IPS DF 19.7 (cell line): Measurements from ENCODE around the gene DDX19B.
A peak's percentile ranks its signal among the peaks of the same experiment; 100 is the strongest.
"Not testable (repeated sequence)": the region's sequence is repeated elsewhere in the genome, so short reads cannot be mapped to it uniquely, and the experiment has no call there.

ENCODE experiments used
- DNase-seq: peaks from one replicate; pipeline ENCODE4 v3.0.0-alpha.2; 2013; ENCODE audit warnings: low read depth, low spot score

DDX19B gene

DNA sequence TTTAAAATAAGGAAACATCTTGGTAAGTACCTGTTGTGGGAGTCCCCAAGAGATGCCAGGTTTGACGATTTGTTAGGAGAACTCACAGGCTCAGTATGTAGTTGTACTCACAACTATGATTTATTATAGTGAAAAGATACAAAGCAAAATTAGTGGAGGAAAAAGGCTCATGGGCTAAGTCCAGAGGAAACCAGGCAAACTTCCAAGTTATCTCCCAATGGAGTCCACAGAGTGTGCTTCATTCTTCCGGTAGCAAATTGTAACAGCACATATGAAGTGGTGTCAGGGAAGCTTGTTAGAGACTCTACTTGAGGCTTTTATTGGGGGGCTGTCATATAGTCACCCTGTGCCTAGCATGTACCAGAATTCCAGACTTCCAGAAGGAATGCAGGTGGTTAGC lies 50.0 kb downstream of the DDX19B start:
- no peak for DNase-seq

DNA sequence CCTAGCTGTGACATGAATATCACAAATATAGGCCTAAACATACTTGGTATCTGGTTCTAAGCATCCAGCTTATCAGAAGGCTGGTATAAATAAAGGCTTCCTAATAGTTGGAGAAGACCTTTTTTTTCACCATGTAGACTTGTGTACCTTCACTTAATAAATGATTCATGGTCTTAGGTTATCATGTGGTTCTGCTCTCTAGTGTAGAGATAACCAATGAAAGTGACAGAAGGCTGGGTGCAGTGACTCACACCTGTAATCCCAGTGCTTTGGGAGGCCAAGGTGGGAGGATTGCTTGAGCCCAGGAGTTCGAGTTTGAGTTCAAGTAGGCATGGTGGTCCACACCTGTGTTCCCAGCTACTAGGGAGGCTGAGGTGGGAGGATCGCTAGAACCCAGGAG lies 50.8 kb downstream of the DDX19B start:
- DNase-seq = no peak

DNA sequence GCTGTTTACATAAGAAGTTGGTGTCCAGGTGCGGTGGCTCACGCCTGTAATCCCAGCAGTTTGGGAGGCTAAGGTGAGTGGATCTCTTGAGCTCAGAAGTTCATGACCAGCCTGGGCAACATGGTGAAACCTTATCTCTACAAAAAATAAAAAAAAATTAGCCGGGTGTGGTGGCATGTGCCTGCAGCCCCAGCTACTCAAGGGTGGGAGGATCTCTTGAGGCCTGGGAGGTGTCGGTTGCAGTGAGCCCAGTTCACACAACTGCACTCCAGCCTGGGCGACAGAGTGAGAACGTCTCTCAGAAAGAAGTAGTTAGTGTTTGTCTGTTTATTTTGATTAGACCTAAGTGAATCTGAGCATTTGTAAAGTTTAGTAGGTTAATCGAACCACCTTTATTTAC lies 60.6 kb downstream of the DDX19B start:
- no peak for DNase-seq

DNA sequence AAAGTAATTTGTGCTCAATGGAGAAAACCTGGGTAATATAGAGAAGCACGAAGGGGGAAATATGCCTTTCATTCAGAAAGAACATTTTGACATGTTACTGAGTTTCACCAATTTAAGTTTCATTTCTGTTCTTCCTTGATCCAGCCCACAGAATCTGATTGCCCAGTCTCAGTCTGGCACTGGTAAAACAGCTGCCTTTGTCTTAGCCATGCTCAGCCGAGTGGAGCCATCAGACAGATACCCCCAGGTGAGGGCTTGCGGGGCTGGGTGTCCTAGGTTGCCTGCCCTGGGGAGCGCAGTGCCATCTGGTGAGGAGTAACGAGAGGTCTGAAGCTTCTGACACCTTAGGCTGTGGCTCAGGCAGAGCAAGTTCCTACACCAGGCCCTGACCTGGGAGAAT lies 65.4 kb downstream of the DDX19B start:
- no peak for DNase-seq

DNA sequence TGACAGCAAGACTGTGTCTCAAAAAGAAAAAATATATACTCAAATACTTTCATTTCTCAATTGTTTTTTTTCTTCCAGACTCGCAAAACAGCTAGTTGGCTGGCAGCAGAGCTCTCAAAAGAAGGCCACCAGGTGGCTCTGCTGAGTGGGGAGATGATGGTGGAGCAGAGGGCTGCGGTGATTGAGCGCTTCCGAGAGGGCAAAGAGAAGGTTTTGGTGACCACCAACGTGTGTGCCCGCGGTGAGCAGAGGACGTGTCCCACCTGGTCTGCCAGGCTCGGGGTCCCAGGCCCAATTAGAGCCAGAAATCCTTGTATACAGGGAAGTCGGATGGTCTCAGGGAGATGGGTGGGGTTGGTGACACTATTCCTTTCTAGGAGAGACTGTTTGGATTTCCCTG lies 71.2 kb downstream of the DDX19B start:
- not testable (repeated sequence) for DNase-seq

DNA sequence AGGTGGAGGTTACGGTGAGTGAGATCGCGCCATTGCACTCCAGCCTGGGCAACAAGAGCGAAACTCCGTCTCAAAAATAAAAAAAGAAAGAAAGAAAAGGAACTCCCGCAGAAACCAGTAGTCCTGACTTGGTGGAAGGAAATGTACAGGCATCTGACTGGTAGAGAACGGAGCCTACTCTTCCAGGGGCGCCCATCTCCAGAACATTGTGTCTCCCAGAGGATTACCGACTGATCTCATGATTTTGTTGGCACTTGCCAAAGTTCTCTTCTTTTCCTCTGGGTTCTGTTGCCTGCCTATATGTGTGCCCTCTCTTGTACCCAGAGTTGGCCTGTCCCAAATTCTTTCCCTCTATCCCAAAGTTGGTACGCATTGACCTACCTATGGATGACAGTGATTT lies 71.9 kb downstream of the DDX19B start:
- DNase-seq = no peak

DNA sequence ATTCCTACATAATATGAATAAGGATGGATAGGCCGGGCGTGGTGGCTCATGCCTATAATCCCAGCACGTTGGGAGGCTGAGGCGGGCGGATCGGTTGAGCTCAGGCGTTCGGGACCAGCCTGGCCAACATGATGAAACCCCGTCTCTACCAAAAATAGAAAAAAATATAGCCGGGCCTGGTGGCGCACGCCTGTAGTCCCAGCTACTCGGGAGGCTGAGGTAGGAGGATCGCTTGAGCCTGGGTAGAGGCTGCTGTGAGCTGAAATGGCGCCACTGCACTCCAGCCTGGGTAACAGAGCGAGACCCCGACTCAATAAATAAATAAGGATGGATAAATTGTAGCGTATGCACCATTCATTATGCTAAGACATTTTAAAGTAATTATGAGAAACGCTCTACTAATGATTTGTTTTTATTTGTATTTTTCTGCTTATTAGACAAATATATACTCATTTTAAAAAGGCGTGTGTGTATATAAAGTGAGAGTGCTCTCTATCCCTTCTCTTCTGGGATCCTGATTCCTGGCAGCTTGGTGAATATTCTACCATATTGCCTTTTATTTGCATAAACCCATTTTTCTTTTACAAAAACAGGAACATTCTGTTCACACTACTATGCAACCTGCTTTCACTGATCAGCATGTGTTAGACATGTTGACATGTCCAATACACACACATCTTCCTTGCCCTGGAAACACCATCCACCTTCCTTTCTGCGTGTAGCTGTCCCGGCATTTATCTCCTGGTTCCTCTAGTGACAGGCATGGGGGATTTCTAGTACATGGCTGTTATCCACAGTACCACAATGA lies 74.1 kb downstream of the DDX19B start:
- no peak for DNase-seq

DNA sequence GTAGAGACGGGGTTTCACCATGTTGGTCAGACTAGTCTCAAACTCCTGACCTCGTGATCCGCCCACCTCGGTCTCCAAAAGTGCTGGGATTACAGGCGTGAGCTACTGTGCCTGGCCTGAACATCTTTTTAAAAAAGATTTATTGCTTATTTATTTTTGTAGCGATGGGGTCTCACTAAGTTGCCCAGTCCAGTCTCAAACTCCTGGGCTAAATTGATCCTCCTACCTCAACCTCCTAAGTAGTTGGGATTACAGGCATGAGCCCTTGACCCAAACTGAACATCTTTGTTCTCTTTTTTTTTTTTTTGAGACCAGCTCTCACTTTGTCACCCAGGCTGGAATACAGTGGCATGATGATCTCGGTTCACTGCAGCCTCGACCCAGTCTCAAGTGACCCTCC lies 75.2 kb downstream of the DDX19B start:
- no peak for DNase-seq

DNA sequence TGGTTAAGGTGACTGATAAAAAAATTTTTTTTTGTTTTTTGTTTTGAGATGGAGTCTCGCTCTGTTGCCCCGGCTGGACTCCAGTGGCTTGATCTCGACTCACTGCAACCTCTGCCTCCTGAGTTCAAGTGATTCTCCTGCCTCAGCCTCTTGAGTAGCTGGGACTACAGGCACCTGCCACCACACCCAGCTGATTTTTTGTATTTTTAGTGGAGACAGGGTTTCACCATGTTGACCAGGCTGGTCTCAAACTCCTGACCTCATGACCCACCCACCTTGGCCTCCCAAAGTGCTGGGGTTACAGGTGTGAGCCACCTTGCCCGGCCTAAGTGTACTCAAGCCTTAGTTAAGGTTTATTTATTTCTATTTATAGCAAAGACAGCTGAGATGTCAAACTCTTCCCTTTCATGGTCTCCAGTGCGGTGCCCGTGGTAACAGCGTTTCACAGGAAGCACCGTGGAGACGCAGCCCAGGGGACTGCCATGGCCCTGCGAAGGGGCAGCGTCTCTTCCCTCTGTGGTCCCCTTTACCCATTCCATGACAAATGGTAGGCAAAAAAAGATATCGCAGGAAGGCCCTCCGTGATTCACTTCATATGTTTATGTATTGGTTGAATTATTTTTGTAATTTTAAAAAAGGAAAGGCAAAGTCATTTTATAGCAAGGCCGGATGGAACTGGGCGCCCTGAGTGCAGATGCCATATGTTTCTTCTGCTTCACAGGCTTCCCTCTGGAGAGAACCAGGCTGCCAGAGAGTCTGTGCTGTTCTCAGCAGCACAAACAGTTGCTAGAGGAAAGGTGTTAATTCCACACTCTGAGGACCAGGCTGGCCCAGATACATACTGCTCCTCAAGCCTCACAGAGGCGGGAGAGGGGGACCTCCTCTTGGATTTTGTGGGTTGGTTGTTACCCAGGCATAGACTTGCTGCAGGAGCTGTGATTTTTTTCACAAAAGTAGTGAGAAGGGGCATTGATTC lies 76.9 kb downstream of the DDX19B start:
- no peak for DNase-seq

DNA sequence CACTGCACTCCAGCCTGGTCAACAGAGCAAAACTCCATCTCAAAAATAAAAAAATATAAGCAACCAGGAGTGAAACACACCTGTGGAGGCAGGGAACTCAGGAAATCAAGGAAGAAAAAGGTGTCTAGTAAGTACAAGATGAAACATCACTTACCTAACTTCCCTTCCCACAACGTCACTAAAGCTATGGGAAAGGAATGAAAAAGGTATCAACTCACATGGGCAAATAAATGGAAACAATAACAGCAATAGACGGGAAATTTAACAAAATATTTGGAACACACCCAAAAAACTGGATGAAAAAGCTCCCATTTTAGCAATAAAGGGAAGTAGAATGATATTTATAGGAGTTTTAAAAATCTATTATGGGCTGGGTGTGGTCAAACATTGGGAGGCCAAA lies 78.8 kb downstream of the DDX19B start:
- no peak for DNase-seq

DNA sequence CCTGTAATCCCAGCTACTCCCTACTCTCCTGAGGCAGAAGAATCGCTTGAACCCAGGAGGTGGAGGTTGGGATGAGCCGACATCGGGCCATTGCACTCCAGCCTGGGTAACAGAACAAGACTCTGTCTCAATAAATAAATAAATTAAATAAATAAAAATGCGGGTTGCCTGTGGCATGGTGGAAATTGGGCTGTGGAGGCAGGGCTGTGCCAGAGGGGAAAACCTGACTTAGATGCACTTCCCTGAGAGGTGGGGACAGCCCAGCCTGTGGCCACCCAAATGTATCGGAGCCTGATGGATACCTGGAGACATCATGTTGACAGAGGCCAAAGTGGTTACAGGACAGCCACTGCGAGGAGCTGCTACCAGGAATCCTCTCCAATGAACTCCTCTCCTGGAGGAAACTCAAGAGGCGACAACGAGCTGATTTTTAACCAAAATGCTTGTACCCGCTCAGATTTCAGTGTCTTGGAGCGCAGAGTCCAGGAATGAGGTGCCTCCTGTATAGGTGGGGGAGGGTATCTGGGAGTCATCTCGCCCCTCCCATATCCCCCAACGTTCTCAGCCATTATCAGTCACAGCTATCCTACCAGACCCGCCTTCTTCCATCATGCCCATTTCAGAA lies 80.0 kb downstream of the DDX19B start:
- no peak for DNase-seq

DNA sequence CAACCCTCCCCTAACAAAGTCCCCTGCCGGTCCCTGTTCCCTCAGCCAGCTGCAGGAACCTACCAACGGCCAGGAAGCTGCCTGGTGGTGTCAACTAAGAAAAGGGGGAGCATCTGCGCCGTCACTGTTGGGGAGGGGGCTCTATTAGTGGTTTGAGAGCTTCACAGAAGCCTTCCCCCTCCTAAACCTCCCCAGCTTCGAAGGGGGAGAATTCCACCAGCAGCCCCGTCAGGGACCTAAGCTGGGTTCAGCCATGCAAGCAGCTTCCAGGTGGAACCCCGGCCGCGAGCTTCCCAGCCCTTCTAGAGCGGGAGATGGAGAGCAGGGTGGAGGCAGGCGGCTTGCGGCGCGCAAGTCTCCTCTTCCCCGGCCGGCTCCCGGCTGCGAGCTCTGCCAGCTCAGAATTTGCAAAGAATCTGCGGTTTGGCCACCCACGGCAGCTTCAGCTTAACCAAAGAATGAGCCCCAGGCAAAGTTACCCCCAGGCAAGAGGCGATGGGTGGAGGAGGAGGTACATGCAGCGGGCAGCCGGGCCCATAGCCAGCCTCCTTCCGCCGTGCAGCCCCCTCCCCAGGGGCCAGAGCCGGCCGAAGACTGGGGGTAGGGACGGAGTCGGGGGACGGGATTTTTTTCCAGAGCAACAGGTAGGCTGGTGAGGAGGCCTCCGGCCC lies 81.4 kb downstream of the DDX19B start:
- no peak for DNase-seq

DNA sequence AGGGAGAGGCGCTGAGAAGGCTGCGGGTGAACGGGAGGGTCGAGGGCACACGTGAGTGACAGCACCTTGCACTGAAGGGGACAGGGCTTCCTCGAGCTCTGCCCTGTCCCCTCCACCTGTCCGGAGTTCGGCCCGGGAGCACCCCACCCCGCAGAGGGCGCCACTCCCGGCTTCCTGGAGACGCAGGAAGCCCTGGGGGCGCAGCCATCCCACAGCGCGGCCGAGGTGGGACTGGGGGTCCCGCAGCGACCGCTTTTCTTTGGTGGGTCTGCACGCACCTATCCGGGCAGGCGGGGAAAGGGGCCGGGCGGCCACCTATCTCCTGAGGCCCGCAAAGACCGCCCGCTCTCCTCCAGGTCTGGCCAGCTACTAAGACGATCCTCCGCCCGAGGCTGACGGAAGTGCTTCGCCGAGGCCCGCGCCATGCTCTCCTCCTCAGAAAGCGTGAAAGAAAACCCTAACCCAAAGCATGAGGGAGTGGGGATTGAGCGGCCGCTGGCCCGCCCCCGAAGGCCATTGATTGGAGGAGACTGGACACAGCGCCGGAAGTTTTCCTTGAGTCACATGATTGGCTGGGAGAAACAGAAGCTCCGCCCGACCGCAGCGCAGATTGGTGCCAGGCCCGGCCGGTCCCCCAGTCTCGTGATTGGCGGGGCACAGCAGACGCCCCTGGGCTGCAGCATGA lies 82.1 kb downstream of the DDX19B start:
- peak; percentile 94 for DNase-seq

DNA sequence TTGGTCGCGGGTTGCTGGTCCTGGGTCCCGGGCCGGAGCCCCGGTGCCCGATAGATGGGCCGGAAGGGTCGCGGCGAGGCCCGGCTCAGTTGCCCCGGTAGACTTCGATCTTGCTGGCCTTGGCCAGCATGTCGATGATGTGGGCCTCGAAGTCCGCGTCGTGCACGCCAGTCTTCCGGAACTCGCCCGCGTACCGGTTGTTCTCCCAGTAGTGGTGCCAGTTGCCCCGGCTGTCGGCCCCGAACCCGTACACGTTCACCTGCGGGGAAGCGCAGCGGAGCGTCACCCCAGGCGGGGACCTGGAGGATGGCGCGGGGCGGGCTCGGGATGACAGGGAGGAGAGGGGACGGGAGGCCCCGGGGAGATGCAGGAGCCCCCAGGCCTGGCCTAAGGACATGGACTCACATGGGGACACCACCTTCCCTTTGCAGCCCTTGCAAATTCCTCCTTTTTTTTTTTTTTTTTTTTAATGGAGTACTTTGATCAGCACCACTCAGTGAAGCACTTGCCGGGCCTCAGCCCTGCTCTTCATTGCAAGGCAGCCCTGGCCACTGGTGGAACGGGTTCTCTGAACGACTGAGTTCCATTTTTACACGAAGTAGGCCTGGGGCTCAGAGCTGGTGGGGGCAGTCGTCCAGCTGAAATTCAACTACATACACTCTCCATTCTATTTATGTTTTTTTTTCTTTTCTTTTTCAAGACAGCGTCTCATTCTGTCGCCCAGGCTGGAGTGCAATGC lies 82.8 kb downstream of the DDX19B start:
- no peak for DNase-seq

DNA sequence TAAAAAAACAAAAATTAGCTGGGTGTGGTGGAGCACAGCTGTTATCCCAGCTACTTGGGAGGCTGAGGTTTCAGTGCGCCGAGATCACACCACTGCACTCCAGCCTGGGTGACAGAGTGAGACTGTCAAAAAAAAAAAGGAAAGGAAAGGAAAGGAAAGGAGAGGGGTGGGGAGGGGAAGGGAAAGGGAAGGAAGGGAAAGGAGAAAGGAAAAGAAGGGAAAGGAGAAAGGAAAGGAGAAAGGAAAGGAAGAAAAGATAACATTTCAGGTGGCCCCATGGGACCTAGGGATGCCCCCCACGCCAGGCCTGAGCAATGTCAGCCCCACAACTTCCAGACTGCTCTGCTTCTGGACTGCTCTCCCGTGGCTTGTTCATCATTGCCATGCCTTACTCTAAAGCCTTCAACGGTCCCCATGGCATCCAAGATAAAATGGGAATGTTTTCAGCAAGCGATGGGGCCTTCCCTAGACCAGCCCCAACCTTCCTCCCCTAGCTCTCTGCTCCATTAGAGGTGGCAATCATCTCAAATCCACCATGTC lies 84.5 kb downstream of the DDX19B start:
- DNase-seq = no peak
